ENCODE data around the gene TMTC2.

DNA sequence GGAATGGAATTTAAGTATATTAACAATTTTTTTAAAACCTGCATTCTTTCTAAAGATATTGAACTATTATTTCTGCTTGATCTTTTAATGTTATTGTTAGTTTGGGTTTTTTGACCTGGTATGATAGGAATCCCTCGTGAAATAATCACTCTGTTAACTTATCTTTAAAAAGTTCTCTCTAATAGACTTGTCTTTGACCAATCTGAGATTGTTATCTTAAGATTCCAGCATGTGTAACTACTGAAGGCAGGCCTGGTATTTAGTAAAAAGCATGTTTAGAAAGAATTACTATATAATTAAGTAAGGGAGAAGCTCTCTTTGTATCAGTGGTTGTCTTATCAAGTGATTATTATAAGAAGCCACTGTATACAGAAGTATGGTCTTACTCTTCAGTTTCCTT, 4.8 kb downstream of the TMTC2 start:
- TF ChIP-seq CTCF (IDR thresholded peaks at IDR 0.05): no peak
- TF ChIP-seq POLR2A (IDR thresholded peaks at IDR 0.05): no peak
